ENCODE measurements around the gene PLIN1. TPM values are rescaled to one million over a fixed set of nuclear protein-coding genes. Genes with fewer than 3 reads are reported as not detected.

The PLIN1 gene
- total RNA-seq, 1 donor from 2014 or later = 0.58 TPM

GRCh38 chr15:89628806-89629715 lies 50.1 kb downstream of the PLIN1 start:
- H3K9me3 Mint-ChIP-seq = no peaks in the 10 kb centered on the region
- no peak overlapping the region for H3K27ac Mint-ChIP-seq
- no peaks in the 10 kb centered on the region for H3K27me3 Mint-ChIP-seq
- DNase-seq (ENCODE audit: extremely low spot score, unreplicated experiment) = no peak
- no peak overlapping the region for H3K4me3 Mint-ChIP-seq
- no peaks in the 10 kb centered on the region for H3K4me1 Mint-ChIP-seq (ENCODE audit: unreplicated experiment)
- H3K36me3 Mint-ChIP-seq = peaks cover 34% of the 10 kb centered on the region
- TF ChIP-seq CTCF (conservative IDR thresholded peaks at IDR 0.05) = no peak

GRCh38 chr15:89628301-89628700 lies 50.9 kb downstream of the PLIN1 start:
- peaks cover 36% of the 10 kb centered on the region for H3K36me3 Mint-ChIP-seq
- H3K4me3 Mint-ChIP-seq = no peak overlapping the region

GRCh38 chr15:89627256-89627970 lies 51.8 kb downstream of the PLIN1 start:
- no peaks in the 10 kb centered on the region for H3K27me3 Mint-ChIP-seq
- no peaks in the 10 kb centered on the region for H3K9me3 Mint-ChIP-seq
- DNase-seq (ENCODE audit: extremely low spot score, unreplicated experiment) = no peak
- no peak overlapping the region for H3K27ac Mint-ChIP-seq
- peaks cover 36% of the 10 kb centered on the region for H3K36me3 Mint-ChIP-seq
- no peak overlapping the region for H3K4me3 Mint-ChIP-seq
- H3K4me1 Mint-ChIP-seq (ENCODE audit: unreplicated experiment) = no peaks in the 10 kb centered on the region
- TF ChIP-seq CTCF (conservative IDR thresholded peaks at IDR 0.05) = no peak

More at GRCh38 chr15:89628301-89628700, 50.9 kb downstream of the PLIN1 start:
- Mint-ChIP-seq H3K27ac (no peak overlapping the region), H3K4me1 (ENCODE audit: unreplicated experiment) (no peaks in the 10 kb centered on the region), H3K9me3 (no peaks in the 10 kb centered on the region), H3K27me3 (no peaks in the 10 kb centered on the region)
- no peak for TF ChIP-seq CTCF (conservative IDR thresholded peaks at IDR 0.05)
- no peak for DNase-seq (ENCODE audit: extremely low spot score, unreplicated experiment)

GRCh38 chr15:89625716-89626115 lies 53.5 kb downstream of the PLIN1 start:
- Mint-ChIP-seq H3K4me3 (no peak overlapping the region), H3K9me3 (no peaks in the 10 kb centered on the region), H3K27me3 (no peaks in the 10 kb centered on the region), H3K27ac (no peak overlapping the region), H3K36me3 (peaks cover 30% of the 10 kb centered on the region), H3K4me1 (ENCODE audit: unreplicated experiment) (no peaks in the 10 kb centered on the region)
- DNase-seq (ENCODE audit: extremely low spot score, unreplicated experiment) = no peak
- TF ChIP-seq CTCF (conservative IDR thresholded peaks at IDR 0.05) = no peak

- Mint-ChIP-seq H3K4me3 (no peak overlapping the region), H3K27ac (no peak overlapping the region), H3K4me1 (ENCODE audit: unreplicated experiment) (no peaks in the 10 kb centered on the region), H3K36me3 (peaks cover 25% of the 10 kb centered on the region), H3K27me3 (no peaks in the 10 kb centered on the region), H3K9me3 (no peaks in the 10 kb centered on the region)
- DNase-seq (ENCODE audit: extremely low spot score, unreplicated experiment) = no peak
- no peak for TF ChIP-seq CTCF (conservative IDR thresholded peaks at IDR 0.05)
Measured at GRCh38 chr15:89623165-89623564, 56.0 kb downstream of the PLIN1 start.

Measured in type B pancreatic cell (in vitro differentiated cells).